GM18907 (cell line): ENCODE data around the gene EGFR.
A peak's percentile ranks its signal among the peaks of the same experiment; 100 is the strongest.

Experiments
- ATAC-seq: cut with Tn5 transposase; IDR thresholded peaks from one replicate; pipeline ENCODE4 v1.9.1; 2021; ENCODE audit warnings: mild to moderate bottlenecking, moderate library complexity; ENCODE audit not compliant: unreplicated experiment

EGFR gene

GRCh38 chr7:55099066-55099820, 80.4 kb downstream of the EGFR start:
- ATAC-seq = no peak

- ATAC-seq = no peak
Measured at GRCh38 chr7:55099821-55100543, 81.2 kb downstream of the EGFR start.

DNA sequence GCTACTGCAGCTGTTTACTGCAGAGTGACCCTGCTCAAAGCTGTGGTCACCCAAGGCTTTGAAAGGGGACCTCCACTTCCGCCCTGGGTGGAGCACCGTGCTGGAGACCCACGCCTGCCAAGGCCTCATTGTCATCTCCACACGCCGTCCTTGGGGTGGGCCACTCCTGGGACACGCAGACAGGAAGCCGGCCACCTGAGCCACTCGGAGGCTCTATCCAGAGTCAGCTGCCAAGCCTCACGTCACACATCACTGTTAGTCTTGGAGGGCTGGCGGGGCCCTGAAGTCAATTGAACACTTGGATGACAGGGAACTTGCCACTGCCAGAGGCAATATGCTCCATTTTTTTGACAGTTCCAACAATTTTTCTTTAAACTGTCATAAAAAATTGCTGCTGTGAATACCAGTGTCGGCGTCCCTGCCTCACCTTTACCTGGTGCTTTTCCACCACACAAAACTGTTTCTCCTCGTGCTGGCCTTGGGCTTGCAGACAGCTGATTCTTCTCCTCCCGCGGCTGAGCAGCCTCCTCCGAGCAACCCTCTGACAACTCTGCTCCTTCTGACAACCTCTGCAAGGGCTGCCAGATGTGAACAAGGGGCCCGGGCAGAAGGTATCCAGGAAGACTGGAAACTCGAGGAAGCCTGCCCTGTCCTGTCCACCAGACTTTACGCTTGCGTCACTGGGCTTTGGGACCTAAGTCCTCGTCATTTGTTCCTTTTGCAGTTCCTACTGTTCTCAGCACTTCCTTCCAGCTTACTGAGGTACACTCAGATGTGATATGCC, 81.9 kb downstream of the EGFR start:
- no peak for ATAC-seq

- no peak for ATAC-seq
Measured at GRCh38 chr7:55101359-55101758, 82.5 kb downstream of the EGFR start.

- no peak for ATAC-seq
Measured at GRCh38 chr7:55104123-55104522, 85.3 kb downstream of the EGFR start.

DNA sequence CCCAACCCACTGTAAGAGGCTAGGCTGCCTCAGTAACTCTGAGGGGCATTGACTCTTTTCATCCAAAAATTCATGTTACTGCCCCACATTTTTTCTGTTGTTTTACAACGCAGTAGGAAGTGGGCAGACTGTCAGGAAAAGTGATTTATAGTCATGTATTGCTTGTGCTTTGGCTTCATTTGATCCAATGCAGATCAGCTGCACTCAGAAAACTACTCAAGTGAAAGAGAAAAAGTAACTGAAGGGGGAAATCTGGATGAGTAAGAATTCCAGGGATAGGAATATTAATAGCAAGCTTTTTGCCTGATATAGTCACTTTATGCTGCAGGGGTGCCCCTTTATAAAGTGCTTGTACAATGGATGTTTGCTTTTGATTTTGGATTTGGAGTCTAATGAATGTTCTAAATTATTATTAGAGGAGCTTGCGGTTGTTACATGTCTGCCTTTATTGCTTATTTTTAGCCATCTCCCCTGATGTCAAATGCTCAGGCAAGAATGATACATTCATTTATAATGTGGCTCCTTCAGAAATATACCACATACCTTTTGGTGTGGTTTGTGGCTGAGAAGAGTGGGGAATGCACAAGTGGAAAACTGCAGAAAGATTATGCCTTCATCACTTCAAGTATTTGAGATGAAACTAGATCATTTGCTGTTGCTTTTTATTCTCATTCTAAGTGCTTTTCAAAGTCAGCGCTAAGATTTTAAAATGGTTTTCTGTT, 86.1 kb downstream of the EGFR start:
- ATAC-seq = no peak

DNA sequence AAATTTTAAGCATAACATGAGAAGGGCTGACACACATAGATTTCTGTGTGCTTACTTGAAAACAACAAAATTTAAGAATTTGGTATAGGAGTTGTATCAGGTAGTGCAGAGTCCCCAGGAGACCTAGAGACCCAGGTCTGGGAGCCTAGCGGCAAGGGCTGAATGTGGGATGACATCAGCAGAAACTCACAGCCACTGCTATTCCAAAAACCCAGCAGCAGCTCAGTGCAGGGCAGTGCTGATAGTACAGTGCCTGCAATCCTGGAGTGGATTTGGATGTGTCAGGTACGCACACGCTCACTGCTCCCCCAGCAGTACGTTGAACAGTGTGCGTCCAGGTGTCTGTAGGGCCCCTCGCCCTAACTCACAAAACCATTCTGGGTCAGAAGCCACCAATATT, 87.1 kb downstream of the EGFR start:
- no peak for ATAC-seq

- ATAC-seq = no peak
Measured at GRCh38 chr7:55107946-55108345, 89.1 kb downstream of the EGFR start.

GRCh38 chr7:55108401-55108800, 89.6 kb downstream of the EGFR start:
- ATAC-seq = no peak

- ATAC-seq = no peak
Measured at GRCh38 chr7:55108818-55109217, 90.0 kb downstream of the EGFR start.

DNA sequence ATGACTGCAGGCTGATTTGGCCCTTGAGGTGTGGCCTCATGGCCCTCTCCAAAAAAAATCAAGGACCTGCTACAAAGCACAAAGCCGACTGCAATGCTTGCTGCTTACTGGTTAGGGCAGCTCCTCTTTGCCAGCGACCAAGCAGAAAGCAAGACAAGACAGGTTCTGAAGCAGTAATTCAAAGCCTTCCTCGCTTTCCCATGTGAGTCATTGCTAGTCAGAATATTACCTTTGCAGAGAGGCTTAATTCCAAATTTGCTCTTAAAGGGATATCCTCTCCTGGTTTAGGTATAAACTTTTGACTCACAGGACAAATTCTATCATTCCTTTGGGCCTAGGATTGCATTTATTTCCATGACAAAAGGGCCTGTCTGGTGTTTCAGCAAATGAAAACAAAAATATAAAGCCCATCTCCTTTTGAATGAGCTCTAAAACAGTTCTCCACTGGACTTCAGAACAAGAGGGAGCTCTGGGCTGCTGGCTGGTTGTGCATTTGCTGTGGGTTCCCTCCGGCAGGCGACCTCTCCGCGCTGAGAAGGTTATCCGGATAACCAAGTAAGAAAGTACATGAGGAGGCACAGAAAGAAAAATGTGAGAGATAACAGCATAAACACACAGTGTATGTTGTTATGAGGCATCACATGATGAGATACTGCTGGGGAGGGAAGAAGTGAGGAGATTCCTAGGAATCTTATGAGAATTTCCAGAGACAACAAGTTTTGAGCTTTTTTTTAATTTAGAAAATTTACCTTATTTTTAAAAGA, 90.8 kb downstream of the EGFR start:
- ATAC-seq = no peak

GRCh38 chr7:55110282-55110992, 91.6 kb downstream of the EGFR start:
- ATAC-seq = no peak

GRCh38 chr7:55110993-55111361, 92.2 kb downstream of the EGFR start:
- ATAC-seq = peak; percentile 65

GRCh38 chr7:55112056-55112455, 93.2 kb downstream of the EGFR start:
- no peak for ATAC-seq

- no peak for ATAC-seq
Measured at GRCh38 chr7:55113760-55114540, 95.1 kb downstream of the EGFR start.

DNA sequence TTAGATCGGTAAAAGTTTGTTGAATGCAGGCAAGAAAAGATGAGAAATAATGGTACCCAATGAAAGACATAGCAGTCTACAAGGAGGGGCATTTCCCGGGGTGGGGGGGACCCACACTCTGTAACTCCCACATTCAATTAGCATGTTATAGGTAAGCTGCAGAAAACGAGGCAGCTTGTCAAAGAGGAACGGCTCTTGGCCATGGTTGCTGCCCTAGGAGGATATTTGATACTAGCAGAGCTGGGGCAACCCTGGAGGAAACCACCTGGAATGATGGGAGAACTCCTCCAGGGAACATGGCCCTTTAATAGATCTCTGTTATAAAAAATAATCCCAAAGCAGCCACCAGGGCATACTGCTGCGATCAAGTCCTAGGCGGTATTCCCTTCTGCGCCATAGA, 98.5 kb downstream of the EGFR start:
- no peak for ATAC-seq

- ATAC-seq = no peak
Measured at GRCh38 chr7:55118426-55118825, 99.6 kb downstream of the EGFR start.

DNA sequence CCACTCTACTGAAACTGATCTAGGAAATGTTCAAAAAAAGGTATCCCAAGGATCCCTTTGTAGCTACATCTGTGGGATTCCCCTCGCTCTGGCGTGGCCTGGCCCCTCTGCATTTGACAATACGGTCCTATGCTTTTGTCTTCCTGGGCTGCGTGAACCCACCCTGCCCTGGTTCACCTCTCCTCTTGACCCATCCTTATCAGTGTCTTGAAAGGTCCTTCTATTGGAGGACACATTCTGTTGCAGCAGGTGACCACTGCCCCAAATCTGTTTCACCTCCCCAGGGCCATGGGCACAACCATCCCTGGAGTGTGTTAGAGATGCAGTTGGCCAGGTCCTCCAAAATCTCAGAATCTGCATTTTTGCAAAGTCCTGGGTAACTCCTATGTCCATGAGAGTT, 100.8 kb downstream of the EGFR start:
- ATAC-seq = no peak

DNA sequence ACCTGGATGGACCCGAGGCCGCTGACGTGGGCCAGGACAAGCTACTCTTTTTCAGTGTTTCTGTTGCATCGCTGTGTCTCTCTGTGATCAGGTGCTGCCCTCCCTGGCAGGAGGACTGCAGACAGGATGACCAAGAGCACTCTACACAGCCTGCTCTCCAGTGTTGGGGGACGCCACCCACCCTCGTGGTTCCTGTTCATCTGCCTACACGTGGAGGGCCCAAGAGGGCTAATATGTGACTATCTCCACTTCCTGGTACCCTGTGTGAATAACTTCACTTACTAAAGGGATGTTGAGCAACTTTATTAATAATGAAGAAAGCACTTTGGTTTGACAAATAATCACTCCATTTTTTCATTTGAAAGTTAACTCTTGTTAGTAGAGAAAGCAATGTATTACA, 101.3 kb downstream of the EGFR start:
- ATAC-seq = no peak
